ENCODE measurements around the gene KYAT1. TPM values are rescaled to one million over a fixed set of nuclear protein-coding genes. Genes with fewer than 3 reads are reported as not detected.
A peak's percentile ranks its signal among the peaks of the same experiment; 100 is the strongest.
"Not testable (repeated sequence)": the region's sequence is repeated elsewhere in the genome, so short reads cannot be mapped to it uniquely, and the experiment has no call there.

KYAT1 gene
- total and polyA plus RNA-seq, 8 donors = 1.1 to 5.2 (median 1.8) TPM

DNA sequence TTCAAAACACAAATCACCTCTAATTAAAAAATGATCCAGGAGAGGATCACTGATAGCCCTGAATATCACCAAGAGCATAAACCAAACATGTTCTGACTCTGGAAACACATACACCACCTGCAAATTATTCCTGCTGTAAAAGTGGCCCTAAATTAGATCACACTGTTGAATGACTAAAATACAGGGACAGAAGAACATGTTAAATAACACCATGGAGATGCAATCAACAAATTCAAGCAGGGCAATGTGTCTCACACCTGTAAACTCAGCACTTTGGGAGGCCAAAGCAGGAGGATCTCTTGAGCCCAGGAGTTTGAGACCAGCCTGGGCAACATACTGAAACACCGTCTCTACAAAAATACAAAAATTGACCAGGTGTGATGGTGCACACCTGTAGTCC, 33.9 kb downstream of the KYAT1 start:
- H3K36me3 ChIP-seq = no peaks in the 10 kb centered on the region
- ATAC-seq (no peak), DNase-seq (no peak), FAIRE-seq (no peak)
- H3K4me1 ChIP-seq = peaks cover 5 to 17% (median 8%) of the 10 kb centered on the region in 3 donors
- TF ChIP-seq, protein P1, sequence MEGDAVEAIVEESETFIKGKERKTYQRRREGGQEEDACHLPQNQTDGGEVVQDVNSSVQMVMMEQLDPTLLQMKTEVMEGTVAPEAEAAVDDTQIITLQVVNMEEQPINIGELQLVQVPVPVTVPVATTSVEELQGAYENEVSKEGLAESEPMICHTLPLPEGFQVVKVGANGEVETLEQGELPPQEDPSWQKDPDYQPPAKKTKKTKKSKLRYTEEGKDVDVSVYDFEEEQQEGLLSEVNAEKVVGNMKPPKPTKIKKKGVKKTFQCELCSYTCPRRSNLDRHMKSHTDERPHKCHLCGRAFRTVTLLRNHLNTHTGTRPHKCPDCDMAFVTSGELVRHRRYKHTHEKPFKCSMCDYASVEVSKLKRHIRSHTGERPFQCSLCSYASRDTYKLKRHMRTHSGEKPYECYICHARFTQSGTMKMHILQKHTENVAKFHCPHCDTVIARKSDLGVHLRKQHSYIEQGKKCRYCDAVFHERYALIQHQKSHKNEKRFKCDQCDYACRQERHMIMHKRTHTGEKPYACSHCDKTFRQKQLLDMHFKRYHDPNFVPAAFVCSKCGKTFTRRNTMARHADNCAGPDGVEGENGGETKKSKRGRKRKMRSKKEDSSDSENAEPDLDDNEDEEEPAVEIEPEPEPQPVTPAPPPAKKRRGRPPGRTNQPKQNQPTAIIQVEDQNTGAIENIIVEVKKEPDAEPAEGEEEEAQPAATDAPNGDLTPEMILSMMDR (IDR thresholded peaks at IDR 0.05) = no peak
- no peaks in the 10 kb centered on the region for H3K9me3 ChIP-seq
- H3K27ac ChIP-seq = no peak overlapping the region
- H3K4me3 ChIP-seq = no peak overlapping the region
- H3K27me3 ChIP-seq = no peaks in the 10 kb centered on the region
- intact Hi-C loops (cut with DNase I) = no loop called here
- WGBS, 2 donors = 98 to 100% methylated on average over 1 of the region's 1 CpG

- FAIRE-seq (no peak), ATAC-seq (no peak), DNase-seq (no peak)
- TF ChIP-seq, protein P1 (IDR thresholded peaks at IDR 0.05) = no peak
- intact Hi-C loops (cut with DNase I) = no loop called here
- Histone ChIP-seq H3K4me3 (no peak overlapping the region), H3K4me1 (peaks cover 0 to 10% (median 6%) of the 10 kb centered on the region in 3 donors), H3K9me3 (no peaks in the 10 kb centered on the region), H3K36me3 (no peaks in the 10 kb centered on the region), H3K27ac (no peak overlapping the region), H3K27me3 (no peaks in the 10 kb centered on the region)
- 95 to 96% methylated on average over 3 of the region's 3 CpGs for WGBS, 2 donors
Measured at GRCh38 chr9:128846680-128847030, 35.1 kb downstream of the KYAT1 start.

- FAIRE-seq = no peak
- peak; percentile 54 to 83 (median 58) for ATAC-seq
- TF ChIP-seq, protein P1 (IDR thresholded peaks at IDR 0.05) = no peak
- intact Hi-C loops (cut with DNase I) = no loop called here
- Histone ChIP-seq H3K36me3 (no peaks in the 10 kb centered on the region), H3K27ac (no peak overlapping the region), H3K4me1 (peaks cover 0 to 10% (median 6%) of the 10 kb centered on the region in 3 donors), H3K27me3 (no peaks in the 10 kb centered on the region), H3K9me3 (no peaks in the 10 kb centered on the region), H3K4me3 (no peak overlapping the region)
- WGBS, 2 donors = 60 to 69% methylated on average over 13 of the region's 13 CpGs
- DNase-seq = no peak
Measured at GRCh38 chr9:128845186-128845931, 36.4 kb downstream of the KYAT1 start.

DNA sequence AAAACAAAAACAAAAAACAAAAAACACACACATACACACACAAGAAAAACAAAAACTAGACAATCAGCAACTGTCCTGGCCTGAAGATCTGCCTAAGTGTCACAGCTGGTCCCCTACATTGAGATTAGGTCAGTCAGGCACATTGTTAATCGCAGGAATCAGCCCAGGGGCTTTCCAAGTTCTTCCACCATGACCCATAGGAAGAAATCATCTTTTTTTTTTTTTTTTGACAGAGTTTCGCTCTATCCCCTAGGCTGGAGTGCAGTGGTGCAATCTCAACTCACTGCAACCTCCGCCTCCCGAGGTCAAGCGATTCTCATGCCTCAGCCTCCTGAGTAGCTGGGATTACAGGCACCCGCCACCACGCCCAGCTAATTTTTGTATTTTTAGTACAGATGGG, 38.6 kb downstream of the KYAT1 start:
- H3K27ac ChIP-seq; ATAC-seq; H3K9me3 ChIP-seq; FAIRE-seq; H3K36me3 ChIP-seq; intact Hi-C loops (cut with DNase I); H3K4me3 ChIP-seq; DNase-seq; H3K4me1 ChIP-seq; H3K27me3 ChIP-seq: not testable (repeated sequence)
- WGBS, 2 donors = 95% methylated on average over 7 of the region's 7 CpGs

DNA sequence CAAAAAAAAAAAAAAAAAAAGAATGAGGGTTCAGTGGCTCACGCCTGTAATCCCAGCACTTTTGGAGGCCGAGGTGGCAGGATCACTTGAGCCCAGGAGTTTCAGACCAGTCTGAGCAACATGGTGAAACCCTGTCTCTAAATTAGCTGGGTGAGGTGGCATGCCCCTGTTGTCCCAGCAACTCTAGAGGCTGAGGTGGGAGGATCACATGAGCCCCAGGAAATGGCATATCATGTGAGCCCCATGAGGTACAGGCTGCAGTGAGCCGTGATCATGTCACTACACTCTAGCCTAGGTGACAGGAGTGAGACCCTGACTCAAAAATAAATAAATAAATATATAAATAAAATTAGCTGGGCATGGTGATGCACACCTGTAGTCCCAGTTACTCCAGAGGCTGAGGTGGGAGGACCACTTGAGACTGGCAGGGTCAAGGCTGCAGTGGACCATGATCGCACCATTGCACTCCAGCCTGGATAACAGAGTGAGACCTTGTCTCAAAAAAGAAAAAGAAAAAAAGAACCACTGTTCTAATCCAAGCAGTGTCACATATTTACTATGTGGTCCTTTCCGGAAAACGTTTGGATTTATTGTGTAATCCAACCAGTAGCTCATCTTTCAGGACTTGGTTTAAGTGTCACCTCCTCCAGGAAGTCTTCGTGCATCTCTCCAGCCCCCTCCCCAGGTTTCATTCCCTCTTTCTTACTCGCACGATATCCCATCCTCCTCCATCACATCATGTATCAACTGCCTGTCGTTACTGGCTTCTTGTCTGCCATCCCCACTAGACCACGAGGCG, 39.9 kb downstream of the KYAT1 start:
- no peaks in the 10 kb centered on the region for H3K9me3 ChIP-seq
- H3K4me3 ChIP-seq = no peak overlapping the region
- DNase-seq (no peak), FAIRE-seq (no peak), ATAC-seq (no peak)
- no peaks in the 10 kb centered on the region for H3K36me3 ChIP-seq
- 86 to 89% methylated on average over 12 of the region's 12 CpGs for WGBS, 2 donors
- H3K4me1 ChIP-seq = peaks cover 0 to 10% (median 6%) of the 10 kb centered on the region in 3 donors
- TF ChIP-seq, protein P1 (IDR thresholded peaks at IDR 0.05) = no peak
- intact Hi-C loops (cut with DNase I) = no loop called here
- no peak overlapping the region for H3K27ac ChIP-seq
- H3K27me3 ChIP-seq = no peaks in the 10 kb centered on the region

Measured in pancreas (tissue), 10 donors.